Raji (cell line): ENCODE measurements around the gene C1orf74.

Experiments
- POLR2A ChIP-seq: IDR thresholded peaks from 2 replicates; pipeline ENCODE4 v1.6.1; 2011; ENCODE audit warnings: low read depth, low read length, control low read depth; ENCODE audit not compliant: insufficient read depth

C1orf74 gene

GRCh38 chr1:209742409-209743144 lies 41.8 kb downstream of the C1orf74 start:
- TF ChIP-seq POLR2A, result no peak

GRCh38 chr1:209741889-209742288 lies 42.5 kb downstream of the C1orf74 start:
- no peak for TF ChIP-seq POLR2A

GRCh38 chr1:209741193-209741592 lies 43.2 kb downstream of the C1orf74 start:
- no peak for TF ChIP-seq POLR2A

DNA sequence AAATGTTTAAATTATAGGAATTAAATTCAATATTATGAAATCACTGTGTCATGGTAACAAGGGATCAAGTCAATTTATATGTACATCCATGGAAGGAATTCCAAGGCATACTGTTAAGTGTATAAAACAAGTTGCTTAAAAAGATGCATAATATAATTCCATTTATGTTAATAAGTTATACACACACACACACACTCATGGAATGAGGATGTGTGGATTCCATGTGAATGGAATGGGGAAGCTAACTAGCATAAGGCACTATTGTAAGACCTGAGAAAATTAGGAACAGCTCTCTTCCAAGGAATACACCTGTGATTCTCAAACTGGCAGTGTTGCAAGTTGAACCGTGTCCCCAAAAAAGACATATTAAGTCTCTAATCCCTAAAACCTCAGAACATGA lies 46.1 kb downstream of the C1orf74 start:
- no peak for TF ChIP-seq POLR2A

GRCh38 chr1:209737118-209737505 lies 47.2 kb downstream of the C1orf74 start:
- TF ChIP-seq POLR2A, result no peak

GRCh38 chr1:209736490-209737117 lies 47.8 kb downstream of the C1orf74 start:
- no peak for TF ChIP-seq POLR2A

GRCh38 chr1:209733409-209734192 lies 50.8 kb downstream of the C1orf74 start:
- no peak for TF ChIP-seq POLR2A

DNA sequence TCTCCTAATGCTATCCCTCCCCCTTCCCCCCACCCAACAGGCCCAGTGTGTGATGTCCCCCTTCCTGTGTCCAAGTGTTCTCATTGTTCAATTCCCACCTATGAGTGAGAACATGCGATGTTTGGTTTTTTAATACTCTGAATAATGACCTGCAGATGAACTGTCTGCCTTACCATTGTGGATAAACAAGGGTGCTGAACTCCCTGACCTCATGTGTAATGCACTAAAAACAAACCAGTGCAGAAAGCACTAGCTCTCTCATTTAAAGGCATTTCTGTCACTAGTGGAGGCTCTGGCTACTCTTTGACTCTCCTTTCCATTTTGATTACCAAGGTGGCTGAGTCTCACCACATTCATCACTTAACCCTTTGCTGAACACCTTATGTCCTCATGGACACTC lies 51.6 kb downstream of the C1orf74 start:
- TF ChIP-seq POLR2A, result no peak

GRCh38 chr1:209729436-209729835 lies 54.9 kb downstream of the C1orf74 start:
- no peak for TF ChIP-seq POLR2A
